Measurements from ENCODE around the gene GPA33. TPM values are rescaled to one million over a fixed set of nuclear protein-coding genes. Genes with fewer than 3 reads are reported as not detected.
A peak's percentile ranks its signal among the peaks of the same experiment; 100 is the strongest.

The GPA33 gene
- total and polyA plus RNA-seq, 4 experiments from 2014 or later: 21.2 to 33.5 (median 22.9) TPM

GRCh38 chr1:167135281-167135840, 45.2 kb upstream of the GPA33 start:
- Histone ChIP-seq H3K9me3 (ENCODE audit: control insufficient read depth in 1 of 2, low read length in 2 of 2) (no peaks in the 10 kb centered on the region), H3K36me3 (ENCODE audit: insufficient read depth, low read length) (no peaks in the 10 kb centered on the region), H3K4me3 (ENCODE audit: low read length in 2 of 2) (no peak overlapping the region), H3K4me1 (ENCODE audit: insufficient read depth, low read length) (no peaks in the 10 kb centered on the region), H3K27me3 (ENCODE audit: insufficient read depth, low read length) (no peaks in the 10 kb centered on the region), H3K27ac (ENCODE audit: low read depth, low read length) (no peak overlapping the region)
- DNase-seq: no peak
- intact Hi-C loops (cut with micrococcal nuclease): no loop called here
- H3K27ac Mint-ChIP-seq: no peak overlapping the region
- no peaks in the 10 kb centered on the region for H3K4me1 Mint-ChIP-seq
- CTCF ChIA-PET (ENCODE audit: partially characterized antibody): interaction anchor here (0.9 to 1.1 kb wide), 2 partner anchors 58 to 76 kb away, joined by 3 read pairs; no protein-coding TSS in a partner anchor
- peaks cover 6 to 17% of the 10 kb centered on the region in 2 donors for H3K27me3 Mint-ChIP-seq
- H3K4me3 Mint-ChIP-seq: no peak overlapping the region
- no peaks in the 10 kb centered on the region for H3K36me3 Mint-ChIP-seq
- H3K9me3 Mint-ChIP-seq: no peaks in the 10 kb centered on the region
- POLR2A ChIA-PET (ENCODE audit: partially characterized antibody): interaction anchor here (0.7 kb wide), 1 partner anchor 9 kb away, joined by 3 read pairs; no protein-coding TSS in a partner anchor

- H3K4me3 Mint-ChIP-seq: no peak overlapping the region
- H3K27ac Mint-ChIP-seq: peak overlapping the region in 1 of 7 donors; percentile 17
- no peak overlapping the region for H3K4me3 ChIP-seq (ENCODE audit: low read length in 2 of 2)
- H3K27ac ChIP-seq (ENCODE audit: low read depth, low read length): no peak overlapping the region
- CTCF ChIA-PET (ENCODE audit: partially characterized antibody): interaction anchor here (1.9 to 3.1 kb wide), 2 partner anchors 7 to 67 kb away, joined by 5 to 11 read pairs; no protein-coding TSS in a partner anchor
- no peaks in the 10 kb centered on the region for H3K9me3 Mint-ChIP-seq
- H3K4me1 ChIP-seq (ENCODE audit: insufficient read depth, low read length): no peaks in the 10 kb centered on the region
- POLR2A ChIA-PET (ENCODE audit: partially characterized antibody): no interaction called here
- peaks cover 22 to 28% of the 10 kb centered on the region in 2 donors for H3K27me3 Mint-ChIP-seq
- no peaks in the 10 kb centered on the region for H3K27me3 ChIP-seq (ENCODE audit: insufficient read depth, low read length)
- intact Hi-C loops (cut with micrococcal nuclease): no loop called here
- H3K36me3 ChIP-seq (ENCODE audit: insufficient read depth, low read length): no peaks in the 10 kb centered on the region
- no peak for DNase-seq
- no peaks in the 10 kb centered on the region for H3K36me3 Mint-ChIP-seq
- H3K9me3 ChIP-seq (ENCODE audit: control insufficient read depth in 1 of 2, low read length in 2 of 2): no peaks in the 10 kb centered on the region
- H3K4me1 Mint-ChIP-seq: no peaks in the 10 kb centered on the region
Measured at GRCh38 chr1:167132301-167133010, 42.3 kb upstream of the GPA33 start.

- Histone ChIP-seq H3K9me3 (ENCODE audit: control insufficient read depth in 1 of 2, low read length in 2 of 2) (no peaks in the 10 kb centered on the region), H3K4me1 (ENCODE audit: insufficient read depth, low read length) (no peaks in the 10 kb centered on the region), H3K27ac (ENCODE audit: low read depth, low read length) (no peak overlapping the region), H3K27me3 (ENCODE audit: insufficient read depth, low read length) (no peaks in the 10 kb centered on the region), H3K4me3 (ENCODE audit: low read length in 2 of 2) (no peak overlapping the region), H3K36me3 (ENCODE audit: insufficient read depth, low read length) (no peaks in the 10 kb centered on the region)
- no peaks in the 10 kb centered on the region for H3K36me3 Mint-ChIP-seq
- peaks cover 22 to 36% of the 10 kb centered on the region in 2 donors for H3K27me3 Mint-ChIP-seq
- DNase-seq: no peak
- H3K9me3 Mint-ChIP-seq: peaks cover 0 to 2% (median 0%) of the 10 kb centered on the region in 8 donors
- peak overlapping the region in 1 of 7 donors; percentile 9 for H3K27ac Mint-ChIP-seq
- no peaks in the 10 kb centered on the region for H3K4me1 Mint-ChIP-seq
- ChIA-PET CTCF (ENCODE audit: partially characterized antibody) (interaction anchor here (0.7 to 3.1 kb wide), 4 partner anchors 65 to 222 kb away, joined by 3 to 11 read pairs (median 4); no protein-coding TSS in a partner anchor), POLR2A (ENCODE audit: partially characterized antibody) (no interaction called here)
- no peak overlapping the region for H3K4me3 Mint-ChIP-seq
- intact Hi-C loops (cut with micrococcal nuclease): no loop called here
Measured at GRCh38 chr1:167130829-167131510, 40.8 kb upstream of the GPA33 start.

GRCh38 chr1:167128261-167129227, 38.4 kb upstream of the GPA33 start:
- peaks cover 16 to 35% of the 10 kb centered on the region in 2 donors for H3K27me3 Mint-ChIP-seq
- no peaks in the 10 kb centered on the region for H3K4me1 Mint-ChIP-seq
- H3K4me3 ChIP-seq (ENCODE audit: low read length in 2 of 2): no peak overlapping the region
- ChIA-PET CTCF (ENCODE audit: partially characterized antibody) (interaction anchor here (0.7 to 10.1 kb wide), 5 partner anchors 66 to 365 kb away, joined by 3 to 183 read pairs (median 4); no protein-coding TSS in a partner anchor), POLR2A (ENCODE audit: partially characterized antibody) (no interaction called here)
- peak overlapping the region in 1 of 7 donors; percentile 72 for H3K27ac Mint-ChIP-seq
- H3K27ac ChIP-seq (ENCODE audit: low read depth, low read length): no peak overlapping the region
- no peaks in the 10 kb centered on the region for H3K36me3 Mint-ChIP-seq
- no peaks in the 10 kb centered on the region for H3K36me3 ChIP-seq (ENCODE audit: insufficient read depth, low read length)
- no peak overlapping the region for H3K4me3 Mint-ChIP-seq
- intact Hi-C loops (cut with micrococcal nuclease): loop anchor here (1.0 kb wide), 1 partner anchor 218 kb away; no protein-coding TSS in a partner anchor
- H3K9me3 Mint-ChIP-seq: peaks cover 0 to 2% (median 0%) of the 10 kb centered on the region in 8 donors
- no peaks in the 10 kb centered on the region for H3K9me3 ChIP-seq (ENCODE audit: control insufficient read depth in 1 of 2, low read length in 2 of 2)
- DNase-seq: peak in 2 of 5 donors; percentile 8 to 16
- H3K4me1 ChIP-seq (ENCODE audit: insufficient read depth, low read length): no peaks in the 10 kb centered on the region
- H3K27me3 ChIP-seq (ENCODE audit: insufficient read depth, low read length): no peaks in the 10 kb centered on the region

- H3K4me3 Mint-ChIP-seq: no peak overlapping the region
- POLR2A ChIA-PET (ENCODE audit: partially characterized antibody): interaction anchor here (0.7 to 0.9 kb wide), 2 partner anchors 37 to 93 kb away, joined by 3 read pairs; no protein-coding TSS in a partner anchor
- DNase-seq: no peak
- Histone ChIP-seq H3K27ac (ENCODE audit: low read depth, low read length) (no peak overlapping the region), H3K9me3 (ENCODE audit: control insufficient read depth in 1 of 2, low read length in 2 of 2) (no peaks in the 10 kb centered on the region), H3K4me1 (ENCODE audit: insufficient read depth, low read length) (no peaks in the 10 kb centered on the region), H3K27me3 (ENCODE audit: insufficient read depth, low read length) (no peaks in the 10 kb centered on the region), H3K4me3 (ENCODE audit: low read length in 2 of 2) (no peak overlapping the region), H3K36me3 (ENCODE audit: insufficient read depth, low read length) (no peaks in the 10 kb centered on the region)
- H3K27ac Mint-ChIP-seq: no peak overlapping the region
- CTCF ChIA-PET (ENCODE audit: partially characterized antibody): interaction anchor here (1.2 to 10.1 kb wide), 6 partner anchors 9 to 218 kb away, joined by 4 to 183 read pairs (median 6); partner anchors contain the start of genes GPA33 and POU2F1
- no peaks in the 10 kb centered on the region for H3K36me3 Mint-ChIP-seq
- H3K27me3 Mint-ChIP-seq: peaks cover 16 to 33% of the 10 kb centered on the region in 2 donors
- no peaks in the 10 kb centered on the region for H3K4me1 Mint-ChIP-seq
- intact Hi-C loops (cut with micrococcal nuclease): no loop called here
- H3K9me3 Mint-ChIP-seq: peaks cover 0 to 2% (median 0%) of the 10 kb centered on the region in 8 donors
Measured at GRCh38 chr1:167127661-167128060, 37.5 kb upstream of the GPA33 start.

GRCh38 chr1:167127236-167127635, 37.1 kb upstream of the GPA33 start:
- intact Hi-C loops (cut with micrococcal nuclease): no loop called here
- CTCF ChIA-PET (ENCODE audit: partially characterized antibody): interaction anchor here (1.2 to 10.1 kb wide), 7 partner anchors 9 to 218 kb away, joined by 3 to 183 read pairs (median 6); partner anchors contain the start of genes GPA33 and POU2F1
- POLR2A ChIA-PET (ENCODE audit: partially characterized antibody): interaction anchor here (0.7 to 0.9 kb wide), 2 partner anchors 36 to 93 kb away, joined by 3 read pairs; no protein-coding TSS in a partner anchor
- Mint-ChIP-seq H3K36me3 (no peaks in the 10 kb centered on the region), H3K9me3 (peaks cover 0 to 2% (median 0%) of the 10 kb centered on the region in 8 donors), H3K27me3 (peaks cover 16 to 31% of the 10 kb centered on the region in 2 donors), H3K4me3 (no peak overlapping the region), H3K27ac (no peak overlapping the region), H3K4me1 (no peaks in the 10 kb centered on the region)
- Histone ChIP-seq H3K27me3 (ENCODE audit: insufficient read depth, low read length) (no peaks in the 10 kb centered on the region), H3K9me3 (ENCODE audit: control insufficient read depth in 1 of 2, low read length in 2 of 2) (no peaks in the 10 kb centered on the region), H3K27ac (ENCODE audit: low read depth, low read length) (no peak overlapping the region), H3K4me3 (ENCODE audit: low read length in 2 of 2) (no peak overlapping the region), H3K36me3 (ENCODE audit: insufficient read depth, low read length) (no peaks in the 10 kb centered on the region), H3K4me1 (ENCODE audit: insufficient read depth, low read length) (no peaks in the 10 kb centered on the region)
- DNase-seq: no peak
